GM19397 (cell line): ENCODE data around the gene UGT2B17.
"Not testable (repeated sequence)": the region's sequence is repeated elsewhere in the genome, so short reads cannot be mapped to it uniquely, and the experiment has no call there.

Experiments used
- ATAC-seq: cut with Tn5 transposase; IDR thresholded peaks from one replicate; pipeline ENCODE4 v1.9.1; 2021; ENCODE audit warnings: mild to moderate bottlenecking, moderate library complexity; ENCODE audit not compliant: unreplicated experiment

UGT2B17 gene

DNA sequence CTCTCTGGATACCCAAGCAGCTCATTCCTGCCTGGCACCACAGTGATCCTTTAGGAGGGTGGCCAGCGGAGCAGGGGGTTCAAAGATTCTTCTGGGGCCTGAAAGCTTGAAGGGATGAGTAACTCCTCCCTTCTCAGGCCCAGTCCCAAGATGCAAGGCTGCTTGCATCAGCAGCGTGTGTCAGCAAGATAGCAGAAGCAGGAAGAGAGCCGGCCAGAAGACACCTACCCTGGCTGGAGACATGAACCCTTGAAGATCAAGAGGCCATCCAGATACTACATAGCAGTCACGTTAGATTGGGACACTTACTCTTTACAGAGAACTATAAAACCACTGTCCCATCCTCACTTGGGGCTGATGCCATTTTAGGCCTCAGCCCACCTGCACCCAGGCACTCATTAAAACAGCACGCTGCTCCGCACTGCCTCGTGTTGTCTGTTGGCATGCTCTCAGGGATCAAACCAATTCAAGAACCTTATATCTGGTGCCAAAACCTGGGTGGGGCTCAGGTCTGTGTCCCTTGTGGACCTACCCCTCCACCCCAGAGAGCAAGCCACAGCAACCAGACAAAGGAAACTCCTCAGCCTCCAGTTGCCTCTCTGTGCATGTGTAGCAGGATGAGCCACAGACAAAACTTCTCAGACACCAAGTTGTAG, 6.5 kb downstream of the UGT2B17 start:
- peak; percentile 63 for ATAC-seq

DNA sequence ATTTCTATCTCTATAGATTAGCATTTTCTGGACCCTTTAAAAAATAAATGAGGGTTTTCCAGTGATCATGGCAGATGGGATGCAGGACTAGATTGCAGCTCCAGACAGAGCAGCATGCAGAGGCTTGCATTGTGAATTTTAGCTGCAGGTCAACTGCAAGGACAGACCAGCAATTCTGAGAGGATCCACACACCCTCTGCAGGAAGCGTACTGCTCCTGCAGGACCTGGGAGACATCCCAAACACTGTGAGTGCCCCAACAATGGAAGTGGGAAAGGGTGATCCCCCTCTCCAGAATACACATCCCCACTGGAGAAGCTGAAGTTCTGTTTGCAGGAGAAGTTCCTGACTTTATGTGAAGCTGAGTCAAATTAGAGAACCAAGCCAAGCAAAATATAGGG, 7.1 kb downstream of the UGT2B17 start:
- not testable (repeated sequence) for ATAC-seq

DNA sequence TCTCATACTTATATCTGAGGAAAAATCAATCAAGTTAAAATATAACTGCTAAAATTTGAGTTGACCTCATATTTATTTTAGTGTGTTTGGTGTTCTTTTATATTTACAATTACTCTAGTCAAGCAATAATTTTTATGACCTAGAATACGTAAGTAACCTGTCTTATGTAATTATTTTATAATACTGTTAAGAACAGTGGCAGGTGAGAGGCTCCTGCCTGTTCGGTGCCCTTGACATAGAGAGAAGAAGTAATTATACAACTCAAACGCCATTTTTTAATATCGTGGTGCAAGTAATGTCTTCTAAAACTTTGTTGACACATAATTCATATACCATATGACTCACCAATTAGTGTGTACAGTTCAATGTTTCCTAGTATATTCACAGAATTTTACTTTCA, 7.6 kb downstream of the UGT2B17 start:
- not testable (repeated sequence) for ATAC-seq

DNA sequence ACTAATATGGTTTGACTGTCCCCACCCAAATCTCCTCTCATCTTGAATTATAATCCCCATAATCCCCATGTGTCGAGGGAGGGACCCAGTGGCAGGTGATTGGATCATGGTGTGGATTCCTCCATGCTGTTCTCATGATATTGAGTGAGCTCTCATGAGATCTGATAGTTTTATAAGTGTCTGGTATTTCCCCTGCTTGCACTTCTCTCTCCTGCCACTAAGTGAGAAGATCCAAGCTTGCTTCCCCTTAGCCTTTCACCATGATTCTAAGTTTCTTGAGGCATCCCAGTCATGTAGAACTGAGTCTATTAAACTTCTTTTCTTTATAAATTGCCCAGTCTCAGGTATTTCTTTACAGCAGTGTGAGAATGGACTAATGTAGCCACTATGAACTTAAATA, 9.8 kb downstream of the UGT2B17 start:
- ATAC-seq, result not testable (repeated sequence)

DNA sequence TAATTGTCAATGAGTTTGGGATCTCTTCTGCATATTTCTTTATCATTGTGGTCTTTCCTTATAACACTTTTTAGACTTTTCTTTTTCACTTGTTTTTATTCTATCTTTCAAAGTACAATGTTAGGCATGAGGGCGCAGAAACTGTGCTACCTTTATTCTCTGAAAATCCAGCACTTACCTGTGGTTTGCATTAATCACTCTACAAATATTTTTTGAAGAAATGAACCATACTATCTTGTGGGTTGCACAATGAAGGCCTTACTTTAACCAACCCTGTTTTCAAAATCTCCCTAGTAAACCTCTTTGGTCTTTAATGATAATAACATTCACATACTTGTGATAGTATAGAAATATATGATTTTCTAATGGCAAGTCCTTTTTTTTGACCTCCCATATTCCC, 11.0 kb downstream of the UGT2B17 start:
- not testable (repeated sequence) for ATAC-seq

DNA sequence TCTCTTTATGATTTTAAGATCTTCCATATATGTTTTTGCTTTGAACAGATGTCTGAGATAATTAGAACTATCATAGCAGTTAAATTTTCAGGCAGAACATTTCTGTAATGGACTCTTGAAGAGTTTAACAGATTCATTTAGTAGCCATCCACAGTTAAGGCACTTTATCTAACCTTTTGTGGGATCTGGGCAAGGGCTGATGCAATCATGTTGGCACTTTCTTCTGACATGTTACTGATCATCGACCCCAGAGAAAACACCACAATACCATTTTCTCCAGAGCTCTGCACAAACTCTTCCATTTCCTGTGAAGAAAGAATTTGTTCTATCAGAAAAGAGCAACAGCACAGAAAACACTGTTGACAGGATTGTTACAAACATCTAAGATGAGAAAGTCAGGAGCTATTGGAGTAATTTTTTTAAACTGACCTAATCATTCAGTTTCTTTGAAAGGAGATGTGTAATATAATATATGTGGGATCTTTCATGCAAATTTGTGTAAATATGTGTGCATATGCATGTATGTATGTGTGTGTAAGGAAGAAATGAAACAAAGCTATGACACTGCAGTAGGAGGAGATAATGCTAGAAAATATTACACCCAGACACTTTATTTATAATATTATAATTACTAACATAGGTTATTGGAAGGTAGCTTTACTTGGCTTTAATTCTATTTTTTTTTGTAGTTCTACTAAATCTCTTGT, 15.6 kb downstream of the UGT2B17 start:
- ATAC-seq, result not testable (repeated sequence)

DNA sequence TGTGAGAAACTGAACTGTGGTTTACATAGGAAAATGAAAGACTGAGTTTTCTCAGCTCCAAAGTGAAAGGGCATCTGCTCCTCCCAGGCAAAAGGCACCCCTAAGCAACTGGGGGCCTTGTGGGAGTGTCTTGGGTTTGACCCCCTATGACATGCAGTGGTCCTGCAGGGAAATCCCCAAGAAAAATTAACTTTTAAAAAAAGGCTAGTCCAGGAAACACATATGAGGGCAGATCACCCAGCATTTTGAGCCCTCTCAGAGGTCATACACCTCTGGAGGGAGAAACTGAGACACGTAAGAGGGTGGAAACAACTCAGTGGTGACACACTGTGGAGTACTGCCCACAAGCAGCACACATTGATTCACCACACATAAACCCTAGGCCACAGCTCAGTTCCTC, 22.3 kb downstream of the UGT2B17 start:
- ATAC-seq, result not testable (repeated sequence)

DNA sequence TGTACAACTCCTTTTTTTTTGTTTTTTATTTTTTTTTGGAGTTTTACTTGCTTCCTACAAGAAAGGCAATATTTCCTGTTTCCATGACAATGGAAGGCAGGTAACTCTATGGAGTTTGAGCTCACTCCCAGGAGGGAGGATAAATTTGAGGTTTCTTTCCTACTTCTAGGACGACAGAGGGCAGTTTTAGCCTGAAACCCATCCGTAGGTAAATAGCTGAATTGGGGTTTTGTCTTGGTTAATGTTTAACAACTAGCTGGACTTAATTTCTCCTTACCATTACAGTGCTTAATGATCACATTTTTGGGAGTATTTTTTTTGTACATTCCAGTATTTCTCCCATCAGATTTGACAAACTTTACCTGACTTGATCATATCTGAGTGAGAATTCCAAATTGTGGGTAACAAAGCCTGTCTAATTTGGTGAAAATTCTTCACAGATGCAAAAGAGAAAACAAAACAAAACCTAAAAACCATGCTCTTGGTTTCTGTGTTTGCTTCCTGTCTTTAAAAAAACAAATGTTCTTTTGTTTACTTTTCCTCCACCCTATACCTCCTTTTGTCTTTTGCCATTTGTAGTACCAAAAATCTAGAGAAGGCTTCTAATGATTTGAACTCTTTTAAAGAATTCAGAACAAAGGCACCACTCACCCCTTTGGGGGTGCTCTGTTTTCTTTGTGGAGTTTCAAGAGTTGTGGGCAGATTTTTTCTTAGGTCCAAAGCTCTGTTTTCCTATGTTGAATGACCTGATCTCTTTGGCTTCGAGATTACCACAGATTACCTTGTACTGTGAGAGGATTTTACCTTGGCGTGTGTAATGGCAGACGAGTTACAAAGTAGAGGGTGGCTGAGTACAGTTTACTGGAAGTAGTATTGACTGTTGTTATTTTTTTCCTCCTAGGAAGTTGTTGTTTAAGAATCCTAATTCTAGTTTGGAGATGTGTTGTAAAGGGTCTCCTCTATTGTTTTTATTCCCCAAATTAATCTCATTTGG, 23.0 kb downstream of the UGT2B17 start:
- ATAC-seq, result peak; percentile 60

DNA sequence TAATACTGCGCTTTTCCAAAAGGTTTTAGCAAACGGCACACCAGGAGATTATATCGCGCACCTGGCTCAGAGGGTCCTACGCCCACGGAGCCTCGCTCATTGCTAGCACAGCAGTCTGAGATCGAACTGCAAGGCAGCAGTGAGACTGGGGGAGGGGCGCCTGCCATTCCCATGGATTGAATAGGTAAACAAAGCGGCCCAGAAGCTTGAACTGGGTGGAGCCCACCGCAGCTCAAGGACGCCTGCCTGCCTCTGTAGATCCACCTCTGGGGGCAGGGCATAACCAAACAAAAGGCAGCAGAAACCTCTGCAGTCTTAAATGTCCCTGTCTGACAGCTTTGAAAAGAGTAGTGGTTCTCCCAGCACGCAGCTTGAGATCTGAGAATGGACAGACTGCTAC, 33.4 kb downstream of the UGT2B17 start:
- ATAC-seq, result not testable (repeated sequence)

DNA sequence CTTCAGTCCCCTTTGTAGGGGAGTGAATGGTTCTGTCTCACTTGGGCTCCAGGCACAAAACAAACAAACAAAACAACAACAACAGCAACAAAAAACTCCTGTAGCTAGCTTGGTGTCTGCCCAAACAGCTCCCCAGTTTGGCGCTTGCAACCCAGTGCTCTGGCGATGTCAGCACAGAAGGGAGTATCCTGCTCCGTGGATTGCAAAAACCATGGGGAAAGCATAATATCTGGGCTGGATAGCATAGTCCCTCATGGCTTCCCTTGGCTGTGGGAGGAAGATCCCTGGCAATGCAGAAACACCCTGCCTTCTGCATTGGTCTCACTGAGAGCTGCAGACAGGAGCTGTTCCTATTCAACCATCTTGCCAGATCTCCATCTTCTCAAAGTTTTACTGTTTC, 39.7 kb downstream of the UGT2B17 start:
- no peak for ATAC-seq

DNA sequence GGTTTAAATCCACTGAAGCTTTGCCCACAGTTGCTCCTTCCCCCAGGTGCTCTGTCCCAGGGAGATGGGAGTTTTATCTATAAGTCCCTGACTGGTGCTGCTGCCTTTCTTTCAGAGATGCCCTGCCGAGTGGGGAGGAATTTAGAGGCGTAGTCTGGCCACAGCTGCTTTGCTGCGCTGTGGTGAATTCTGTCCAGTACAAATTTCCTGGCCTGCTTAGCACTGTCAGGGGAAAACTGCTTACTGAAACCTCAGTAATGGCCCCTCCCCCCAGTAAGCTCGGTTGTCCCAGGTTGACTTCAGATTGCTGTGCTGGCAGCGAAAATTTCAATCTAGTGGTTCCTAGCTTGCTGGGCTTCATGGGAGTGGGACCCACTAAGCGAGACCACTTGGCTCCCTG, 40.1 kb downstream of the UGT2B17 start:
- ATAC-seq, result no peak

DNA sequence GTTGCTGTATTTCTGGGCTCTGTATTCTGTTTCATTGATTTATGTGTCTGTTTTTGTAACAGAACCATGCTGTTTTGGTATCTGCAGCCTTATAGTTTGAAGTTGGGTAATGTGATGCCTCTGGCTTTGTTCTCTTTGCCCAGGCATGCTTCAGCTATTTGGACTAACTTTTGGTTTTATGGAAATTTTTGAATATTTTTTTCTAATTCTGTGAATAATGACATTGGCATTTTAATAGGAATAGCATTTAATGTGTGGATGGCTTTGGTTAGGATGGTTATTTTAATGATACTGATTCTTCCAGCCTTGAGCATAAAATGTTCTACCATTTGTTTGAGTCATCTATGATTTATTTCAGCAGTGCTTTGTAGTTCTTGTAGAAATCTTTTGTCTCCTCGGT, 53.9 kb downstream of the UGT2B17 start:
- ATAC-seq, result not testable (repeated sequence)

DNA sequence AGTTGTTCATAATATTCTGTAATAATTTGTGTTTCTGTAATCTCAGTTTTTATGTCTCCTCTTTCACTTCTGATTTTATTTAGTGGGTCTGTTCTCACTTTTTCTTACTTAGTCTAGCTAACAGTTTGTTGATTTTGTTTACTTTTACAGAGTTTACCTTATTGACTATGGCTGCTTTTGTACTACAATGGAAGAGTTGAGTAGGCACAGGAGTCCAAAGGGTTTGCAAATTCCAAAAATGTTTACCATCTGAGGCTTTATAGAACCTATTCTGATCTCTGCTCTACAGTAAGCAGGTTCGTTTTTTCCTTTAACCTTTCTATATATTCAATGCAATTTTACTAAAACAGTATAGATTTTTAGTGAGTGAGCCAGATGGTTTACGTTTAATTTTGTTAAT, 55.1 kb downstream of the UGT2B17 start:
- no peak for ATAC-seq

DNA sequence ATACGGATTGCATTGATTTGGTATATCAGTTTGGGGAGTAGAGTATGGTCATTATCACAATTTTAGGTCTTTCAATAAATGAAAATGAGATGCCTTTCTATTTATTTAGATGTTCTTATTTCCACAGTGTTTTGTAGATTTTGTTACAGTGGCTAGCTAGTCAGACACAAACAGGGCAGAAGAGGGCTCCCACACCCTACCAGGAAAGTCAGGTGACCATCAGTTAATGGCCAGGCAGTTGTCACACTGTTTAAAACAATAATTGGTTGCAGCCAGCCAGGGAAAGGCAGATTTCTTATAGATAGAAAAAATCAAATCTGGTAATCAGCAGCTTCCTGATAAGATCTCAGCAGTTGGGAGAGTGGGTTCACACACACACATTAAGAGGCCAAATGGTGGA, 57.2 kb downstream of the UGT2B17 start:
- ATAC-seq, result no peak

DNA sequence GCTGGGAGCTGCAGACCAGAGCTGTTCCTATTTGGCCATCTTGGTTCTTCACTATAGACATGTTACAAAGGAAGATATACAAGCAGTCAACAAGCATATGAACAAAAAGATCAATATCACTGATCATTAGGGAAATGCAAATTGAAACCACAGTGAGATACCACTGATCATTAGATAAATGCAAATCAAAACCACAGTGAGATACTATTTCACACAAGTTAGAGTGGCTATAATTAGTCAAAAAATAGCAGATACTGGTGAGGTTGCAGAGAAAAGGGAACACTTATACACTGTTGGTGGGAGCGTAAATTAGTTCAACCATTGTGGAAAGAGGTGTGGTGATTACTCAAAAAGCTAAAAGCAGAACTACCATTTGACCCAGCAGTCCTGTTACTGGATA, 70.7 kb downstream of the UGT2B17 start:
- peak; percentile 64 for ATAC-seq

DNA sequence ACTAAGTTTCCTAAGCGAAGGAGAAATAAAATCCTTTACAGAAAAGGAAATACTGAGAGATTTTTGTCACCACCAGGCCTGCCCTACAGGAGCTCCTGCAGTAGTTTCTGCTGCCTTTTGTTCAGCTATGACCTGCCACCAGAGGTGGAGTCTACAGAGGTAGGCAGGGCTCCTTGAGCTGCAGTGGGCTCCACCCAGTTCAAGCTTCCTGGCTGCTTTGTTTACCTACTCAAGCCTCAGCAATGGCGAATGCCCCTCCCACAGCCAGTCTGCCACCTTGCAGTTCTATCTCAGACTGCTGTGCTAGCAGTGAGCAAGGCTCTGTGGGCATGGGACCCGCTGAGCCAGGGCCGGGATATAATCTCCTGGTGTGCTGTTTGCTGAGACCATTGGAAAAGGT, 71.3 kb downstream of the UGT2B17 start:
- ATAC-seq, result not testable (repeated sequence)

DNA sequence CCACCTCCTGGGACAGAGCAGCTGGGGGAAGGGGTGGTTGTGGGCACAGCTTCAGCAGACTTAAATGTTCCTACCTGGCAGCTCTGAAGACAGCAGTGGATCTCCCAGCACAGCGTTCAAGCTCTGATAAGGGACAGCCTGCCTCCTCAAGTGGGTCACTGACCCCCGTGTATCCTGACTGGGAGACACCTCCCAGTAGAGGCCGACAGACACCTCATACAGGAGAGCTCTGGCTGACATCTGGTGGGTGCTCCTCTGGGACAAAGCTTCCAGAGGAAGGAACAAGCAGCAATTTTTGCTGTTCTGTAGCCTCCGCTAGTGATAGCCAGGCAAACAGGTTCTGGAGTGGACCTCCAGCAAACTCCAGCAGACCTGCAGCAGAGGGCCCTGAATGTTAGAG, 72.7 kb downstream of the UGT2B17 start:
- ATAC-seq, result not testable (repeated sequence)

DNA sequence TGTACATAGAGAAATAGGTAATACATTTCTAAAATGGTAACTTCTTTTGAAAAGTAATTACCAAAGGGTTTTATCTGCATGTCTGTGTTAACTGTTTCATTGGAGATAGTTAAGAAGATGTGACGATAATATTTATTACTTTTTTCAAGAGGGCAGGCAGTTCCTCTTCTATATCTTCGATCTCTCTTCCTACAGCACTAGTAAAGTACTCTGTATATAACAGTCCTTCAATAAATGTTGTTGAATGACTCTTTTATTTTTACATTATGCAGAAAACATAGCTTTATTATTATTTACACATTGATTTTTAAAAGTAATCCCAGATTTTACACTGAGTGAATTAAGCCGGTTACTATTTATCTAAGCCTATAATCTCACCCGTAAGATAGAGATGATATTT, 77.1 kb downstream of the UGT2B17 start:
- ATAC-seq, result no peak

DNA sequence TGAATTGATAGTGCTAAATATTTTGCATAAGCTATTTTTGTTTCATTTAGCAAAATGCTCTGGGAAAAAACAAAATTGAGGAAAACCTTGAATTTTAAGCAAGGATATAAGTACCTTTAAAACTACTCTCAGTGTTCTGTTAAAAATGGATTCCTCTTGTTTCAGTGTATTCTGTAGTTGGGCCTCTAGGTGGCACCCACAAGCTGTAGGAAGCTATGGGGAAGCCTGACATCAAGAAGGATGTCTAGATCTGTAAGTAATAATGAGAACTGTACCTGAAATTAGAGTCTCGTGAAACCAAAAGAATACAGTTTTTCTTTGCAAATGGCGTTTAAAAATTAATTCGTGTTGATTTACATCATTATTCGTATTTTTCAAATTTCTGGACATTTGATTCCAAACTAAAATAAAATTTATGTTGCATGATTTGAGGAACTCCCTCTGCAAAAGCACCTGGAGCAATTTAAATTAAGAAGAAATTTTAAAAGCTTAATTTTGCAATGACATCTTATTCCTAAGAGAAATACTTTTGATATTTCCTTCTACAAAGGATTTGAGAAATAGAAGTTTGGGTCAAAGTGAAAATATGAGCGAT, 77.6 kb downstream of the UGT2B17 start:
- ATAC-seq, result peak; percentile 79

DNA sequence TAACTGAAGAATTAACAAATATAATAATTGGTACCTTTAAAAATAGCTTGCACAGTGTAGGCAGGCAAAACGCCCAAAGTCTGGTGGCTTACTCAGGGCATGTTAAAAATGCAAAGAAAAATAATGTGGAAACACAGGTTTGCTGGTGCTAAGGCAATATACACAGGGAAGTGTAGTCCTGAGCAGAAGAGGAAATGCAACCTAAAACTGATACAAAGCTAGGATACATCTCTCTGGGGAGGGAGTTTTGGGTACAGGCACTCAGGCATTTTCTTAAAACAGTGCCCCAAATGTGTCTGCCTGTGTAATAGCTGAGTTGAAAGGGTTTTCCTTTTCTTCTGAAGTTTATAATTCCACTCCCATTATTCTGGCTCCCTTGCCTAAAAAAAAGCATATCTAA, 81.4 kb downstream of the UGT2B17 start:
- no peak for ATAC-seq

DNA sequence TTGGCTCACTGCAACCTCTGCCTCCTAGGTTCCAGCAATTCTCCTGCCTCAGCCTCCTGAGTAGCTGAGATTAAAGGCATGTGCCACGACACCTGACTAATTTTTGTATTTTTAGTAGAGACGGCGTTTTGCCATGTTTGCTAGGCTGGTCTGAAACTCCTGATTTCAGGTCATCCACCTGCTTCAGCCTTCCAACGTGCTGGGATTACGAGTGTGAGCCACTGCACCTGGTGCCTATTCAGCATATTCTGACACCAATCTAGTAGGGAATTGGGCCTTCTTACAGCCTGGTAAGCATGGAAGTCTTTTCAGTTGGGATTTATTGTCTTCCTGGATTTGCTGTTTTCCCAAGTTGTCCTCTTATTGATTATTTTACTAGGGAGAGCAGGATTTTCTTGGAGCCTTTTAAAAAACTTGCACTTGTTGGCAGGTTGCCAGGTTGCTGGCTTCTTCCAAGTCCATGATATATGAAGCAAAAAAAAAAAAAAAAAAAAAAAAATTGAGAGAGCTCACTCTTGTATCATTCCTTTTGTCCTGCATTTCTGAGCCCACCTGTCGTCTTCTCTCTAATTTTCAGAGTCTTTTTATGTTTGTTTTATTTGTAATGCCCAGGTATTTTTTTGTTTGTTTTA, 85.2 kb downstream of the UGT2B17 start:
- no peak for ATAC-seq
